ENCODE measurements around the gene DLG4. TPM values are rescaled to one million over a fixed set of nuclear protein-coding genes. Genes with fewer than 3 reads are reported as not detected.
A peak's percentile ranks its signal among the peaks of the same experiment; 100 is the strongest.
"Not testable (repeated sequence)": the region's sequence is repeated elsewhere in the genome, so short reads cannot be mapped to it uniquely, and the experiment has no call there.

Gene DLG4
- total RNA-seq, 1 donor from 2014 or later: 22.2 TPM

DNA sequence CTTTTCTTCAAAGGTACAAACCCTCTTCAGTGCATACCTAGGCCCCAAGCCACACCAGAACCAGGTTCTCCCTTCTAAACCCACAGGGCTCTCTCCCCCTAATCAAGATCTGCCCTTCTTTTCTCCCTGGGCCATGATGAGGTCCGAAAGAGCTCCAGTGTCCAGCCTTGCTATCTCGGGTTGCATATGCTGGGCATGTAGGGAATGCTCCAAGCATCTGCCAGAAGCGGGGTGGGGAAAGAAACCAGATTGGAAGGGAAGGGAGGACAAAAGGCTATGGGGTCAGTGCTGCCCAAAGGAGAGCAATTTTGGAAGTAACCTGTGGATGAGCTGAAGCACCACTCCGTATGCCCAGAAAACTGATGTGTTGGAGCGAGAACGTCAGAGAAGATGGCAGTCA is 29.6 kb upstream of the DLG4 start:
- no peak for DNase-seq (ENCODE audit: low read depth)

DNA sequence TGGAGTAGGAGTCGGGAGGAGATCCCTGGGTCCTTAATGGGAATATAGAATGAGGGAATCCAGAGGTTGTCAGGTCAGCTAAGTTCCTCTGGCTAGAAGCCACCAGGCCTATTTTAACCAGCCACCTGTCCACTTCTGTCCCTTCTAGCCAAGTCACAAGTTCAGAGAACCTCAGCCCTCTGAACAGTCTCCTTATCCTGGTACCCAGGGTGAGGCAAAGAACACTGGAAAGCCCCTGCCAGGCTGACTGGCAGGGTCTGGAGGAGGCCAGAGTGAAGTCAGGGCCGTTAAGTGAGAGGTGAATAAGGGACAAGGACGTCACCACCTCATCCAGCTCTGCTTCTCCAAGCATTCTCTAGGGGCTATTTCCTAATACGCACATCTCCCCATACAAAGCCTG is 29.2 kb upstream of the DLG4 start:
- no peak for DNase-seq (ENCODE audit: low read depth)

DNA sequence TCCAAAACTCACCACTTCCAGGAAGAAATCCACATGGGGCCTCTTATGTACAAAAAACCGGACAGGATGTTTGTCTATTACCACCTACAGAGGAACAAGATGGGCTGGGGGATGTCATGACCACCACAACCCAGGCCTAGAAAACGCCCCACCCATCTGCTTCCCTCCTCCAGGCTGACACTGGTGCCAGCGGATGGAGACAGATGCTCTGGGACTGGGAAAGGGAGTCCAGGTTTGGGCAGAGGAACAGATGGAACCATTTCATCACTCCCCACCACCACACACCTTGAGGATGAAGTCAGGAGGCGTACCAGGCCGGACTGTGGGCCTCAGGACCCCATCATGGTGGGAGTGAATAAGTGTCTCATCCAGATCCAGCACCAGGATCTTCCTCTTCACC is 27.1 kb upstream of the DLG4 start:
- DNase-seq (ENCODE audit: low read depth): no peak

DNA sequence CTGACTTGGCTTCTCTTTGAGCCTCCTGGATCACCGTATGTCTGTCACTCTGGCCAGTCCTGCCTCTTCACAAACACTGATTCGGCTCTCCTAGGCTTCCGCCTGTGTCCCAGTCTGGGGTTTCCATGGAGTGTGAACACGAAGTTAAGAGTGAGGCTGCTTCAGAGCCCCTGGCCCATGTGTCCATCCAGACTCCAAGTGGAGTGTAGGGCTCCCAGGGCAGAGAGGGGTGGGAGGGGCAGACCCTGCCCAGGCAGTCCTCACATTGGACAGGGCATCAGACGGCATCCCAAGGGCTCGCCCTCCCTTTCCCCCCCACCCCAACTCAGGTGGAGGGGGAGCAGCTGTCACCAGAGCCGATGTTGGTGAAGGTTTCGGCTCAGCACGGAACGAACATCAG is 24.2 kb upstream of the DLG4 start:
- DNase-seq (ENCODE audit: low read depth): not testable (repeated sequence)

DNA sequence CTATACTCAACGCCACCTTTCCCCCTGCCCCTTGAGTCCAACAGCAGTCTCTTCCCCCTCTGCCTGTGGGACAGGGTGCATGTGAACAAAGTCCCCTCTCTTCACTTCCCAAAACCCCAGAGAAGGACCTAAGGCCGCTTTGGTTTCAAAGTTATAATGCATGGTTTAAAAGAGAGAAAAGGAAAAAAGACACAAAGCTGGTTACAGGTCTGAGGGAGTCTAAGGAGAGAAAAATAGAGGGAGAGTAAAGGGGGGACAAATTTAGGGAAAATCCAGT is 23.8 kb upstream of the DLG4 start:
- DNase-seq (ENCODE audit: low read depth): no peak

DNA sequence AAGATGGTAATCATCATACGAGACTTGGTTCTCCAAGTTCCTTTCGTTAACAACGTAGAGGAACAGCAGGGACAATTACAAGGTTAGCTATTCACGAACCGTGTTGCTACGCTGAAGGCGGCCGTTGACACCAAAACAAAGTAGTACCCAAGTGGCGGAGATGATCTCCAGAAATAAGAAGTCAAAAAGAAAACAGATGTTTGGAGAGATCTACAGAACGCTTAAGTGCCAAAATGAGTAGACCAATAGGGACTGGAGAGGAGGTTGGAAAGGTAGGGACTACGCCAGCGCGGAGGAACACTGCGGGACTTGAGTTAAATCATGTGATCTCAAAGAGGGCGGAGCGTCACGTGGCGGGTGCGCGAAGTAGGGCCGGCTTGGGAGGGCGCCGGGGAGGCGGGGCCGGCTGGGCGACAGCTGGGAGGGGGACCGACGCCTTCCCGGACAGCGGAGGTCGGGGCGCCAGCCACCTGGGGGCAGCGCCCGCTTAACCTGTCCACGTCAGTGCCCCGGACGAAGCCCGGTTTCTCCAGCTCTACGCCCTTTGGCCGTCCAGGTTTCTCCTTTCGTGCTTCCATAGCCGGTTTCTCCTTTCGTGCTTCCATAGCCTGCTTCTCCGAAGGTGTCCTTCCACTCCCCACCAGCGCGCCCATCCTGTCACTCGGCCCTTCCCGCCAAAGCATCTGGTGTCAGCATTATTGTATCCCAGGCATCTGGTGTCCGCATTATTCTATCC is 23.2 kb upstream of the DLG4 start:
- peak; percentile 84 for DNase-seq (ENCODE audit: low read depth)

DNA sequence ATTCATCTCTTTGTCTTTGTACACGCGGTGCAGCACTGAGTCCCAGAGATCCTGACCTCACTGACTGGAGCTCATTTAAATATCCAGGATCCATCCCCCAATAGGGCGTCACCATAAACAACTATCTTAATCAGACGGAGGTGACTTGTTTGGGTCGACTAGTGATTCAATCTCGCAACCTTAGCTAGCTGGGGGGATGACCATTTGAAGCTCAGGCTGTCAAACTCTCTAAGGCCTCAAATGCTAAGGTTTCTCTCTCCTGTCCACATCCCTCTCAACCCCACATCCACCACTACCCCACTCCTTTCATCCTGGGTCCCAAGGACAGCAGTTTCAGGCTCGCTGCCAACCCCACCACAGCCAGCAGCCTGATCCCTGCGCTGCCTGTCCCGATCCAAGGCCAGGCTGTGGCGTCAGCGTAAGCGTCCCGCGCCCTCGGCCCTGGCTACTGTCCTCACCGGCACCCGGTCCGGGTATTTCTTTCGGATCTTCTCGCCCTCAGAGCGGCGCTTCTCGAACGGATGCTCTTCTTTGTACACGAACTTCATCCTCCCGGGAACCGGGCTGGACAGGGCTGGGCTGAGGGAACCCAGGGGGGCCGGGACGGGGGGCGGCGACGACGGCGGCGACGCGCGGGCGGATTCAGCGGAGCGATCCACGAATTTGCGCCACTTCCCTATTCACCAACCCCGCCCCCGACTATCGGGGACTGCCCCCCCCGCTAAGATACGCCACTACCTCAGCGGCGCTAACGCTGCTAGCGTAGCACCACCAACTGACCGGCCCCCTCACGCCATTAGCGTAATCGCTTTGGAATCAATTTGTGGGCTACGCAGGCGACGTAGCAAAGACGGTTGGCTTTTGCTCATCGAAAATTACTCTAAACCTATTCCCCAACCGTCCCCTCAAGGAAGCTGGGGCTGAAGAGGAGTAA is 22.4 kb upstream of the DLG4 start, which contains the start of gene GABARAP:
GABARAP (minus strand) TSS at position 667 of the 934 bp plus-strand sequence; CDS start at position 548, 119 bp downstream.
- peak; percentile 71 for DNase-seq (ENCODE audit: low read depth)

DNA sequence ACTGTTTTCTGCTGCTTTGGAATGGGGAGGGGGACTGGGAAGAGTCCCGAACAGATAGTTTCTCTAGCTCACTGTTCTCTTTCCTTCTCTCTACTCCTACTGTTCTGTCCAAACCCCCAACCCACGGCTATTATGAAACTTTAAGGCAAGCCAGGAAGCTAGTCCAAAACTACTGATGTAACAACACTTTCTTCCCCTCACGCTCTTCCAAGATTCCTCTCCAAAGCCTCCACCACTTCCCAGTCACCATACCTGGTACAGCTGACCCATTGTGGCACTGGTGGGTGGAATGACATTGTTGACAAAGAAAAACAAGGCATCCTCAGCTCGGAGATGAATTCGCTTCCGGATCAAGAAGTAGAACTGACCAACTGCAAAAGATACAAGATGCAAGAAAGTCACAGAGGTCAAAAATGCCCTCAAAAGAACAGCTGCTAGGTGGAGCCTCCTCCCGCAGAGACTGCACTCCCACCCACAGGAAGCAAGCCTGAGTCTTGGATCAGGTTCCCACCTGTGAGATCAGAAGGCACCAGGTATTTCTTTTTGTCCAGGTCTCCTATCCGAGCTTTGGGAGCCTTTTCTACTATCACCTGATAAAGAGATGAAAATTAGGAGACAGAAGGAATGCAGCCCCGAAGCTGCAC is 21.6 kb upstream of the DLG4 start:
- DNase-seq (ENCODE audit: low read depth): no peak

DNA sequence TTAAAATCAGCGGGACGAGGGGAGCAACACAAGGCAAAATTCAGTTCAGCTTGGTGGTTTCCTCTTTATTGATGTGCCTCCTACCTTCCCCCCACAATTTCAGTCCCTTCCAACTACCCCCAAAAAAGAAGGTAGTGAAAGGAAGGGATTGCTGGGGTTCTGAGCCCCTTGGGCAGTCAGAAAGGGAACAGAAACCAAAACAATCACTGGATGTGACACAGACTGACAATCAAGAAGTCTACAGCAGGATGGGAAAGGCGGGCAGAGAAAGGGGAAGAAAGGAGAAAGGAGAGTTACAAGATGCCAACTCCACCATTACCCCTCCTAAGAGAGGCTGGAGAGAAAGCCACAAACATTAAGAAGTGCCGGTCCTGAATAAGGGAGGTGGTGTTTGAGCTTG is 20.7 kb upstream of the DLG4 start:
- no peak for DNase-seq (ENCODE audit: low read depth)

DNA sequence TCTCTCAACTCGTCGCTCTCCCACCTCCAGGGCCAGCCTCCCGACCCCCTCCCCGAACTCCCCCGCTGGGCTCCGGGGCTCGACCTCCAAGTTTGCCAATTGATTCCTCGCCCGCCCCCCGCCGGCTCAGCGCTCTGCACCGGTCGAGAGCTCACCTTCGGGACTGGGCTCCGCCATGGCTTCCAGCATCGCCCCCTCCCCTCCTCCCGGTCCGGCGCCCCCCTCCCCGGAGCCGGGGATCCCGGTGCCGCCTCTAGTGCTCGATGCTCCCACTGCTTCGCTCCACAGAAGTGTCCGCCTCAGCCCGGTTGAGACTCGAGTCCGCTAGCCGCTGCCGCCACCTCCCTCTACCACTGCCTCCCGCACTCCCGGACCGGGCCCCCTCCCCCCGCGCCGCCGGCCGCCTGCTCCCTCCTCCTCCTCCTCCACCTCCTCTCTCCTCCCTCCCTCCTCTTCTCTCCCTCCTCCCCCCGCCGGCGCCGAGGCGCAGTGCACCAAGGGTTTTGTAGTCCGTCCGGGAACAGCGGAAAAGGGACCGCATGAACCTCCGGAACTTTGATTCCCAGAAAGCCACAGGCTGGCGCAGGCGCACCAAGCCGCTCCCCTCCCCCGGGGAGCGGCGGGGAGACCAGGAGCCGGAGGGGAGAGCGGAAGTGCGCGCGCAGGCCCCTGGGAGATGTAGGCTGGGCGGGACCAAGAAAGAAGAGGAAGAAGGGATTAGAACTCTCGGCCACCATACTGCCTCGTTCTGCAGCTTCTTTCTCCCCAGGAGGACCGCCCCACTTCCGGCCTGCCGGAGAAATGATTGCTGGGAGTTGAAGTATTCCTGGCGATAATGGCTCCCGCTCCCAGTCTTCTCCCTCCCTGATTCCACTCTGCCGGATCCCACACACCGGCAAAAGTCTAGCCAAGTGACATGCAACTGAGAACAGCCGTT is 19.7 kb upstream of the DLG4 start, which contains the start of gene PHF23:
PHF23 (minus strand) TSS at position 367 of the 937 bp plus-strand sequence; CDS start at position 189, 178 bp downstream.
- peak; percentile 98 for DNase-seq (ENCODE audit: low read depth)

DNA sequence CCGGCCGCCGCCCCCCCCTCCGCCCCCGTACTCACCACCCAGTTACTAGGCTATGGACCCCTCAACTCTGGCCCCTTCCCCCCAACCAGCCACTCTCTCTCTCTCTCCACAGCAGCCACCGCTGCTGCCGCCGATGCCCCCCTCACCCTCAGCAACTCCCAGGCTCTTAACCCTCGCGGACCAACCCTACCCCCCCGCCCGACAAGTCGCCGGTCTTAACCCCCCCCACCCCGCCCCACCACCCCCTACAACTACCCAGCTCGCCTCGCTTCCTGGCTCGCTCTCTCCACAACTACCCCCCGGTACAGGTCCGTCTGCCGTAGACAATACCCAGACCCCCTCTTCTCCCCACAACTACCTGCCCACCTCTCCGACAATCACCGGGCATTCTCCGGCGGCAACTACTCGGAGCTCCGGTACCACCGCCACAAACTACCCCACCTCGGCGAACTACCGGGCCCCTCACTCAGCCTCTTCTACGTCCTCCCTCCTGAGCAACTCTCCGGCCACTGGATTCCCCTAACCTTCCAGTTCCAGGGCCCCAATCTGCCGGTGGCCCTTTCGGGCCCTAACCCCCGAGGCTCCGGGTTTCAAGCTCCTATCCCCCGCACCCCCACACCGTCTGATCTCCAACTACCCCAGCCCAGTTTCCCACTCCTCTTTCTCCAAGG is 18.9 kb upstream of the DLG4 start:
- no peak for DNase-seq (ENCODE audit: low read depth)

DNA sequence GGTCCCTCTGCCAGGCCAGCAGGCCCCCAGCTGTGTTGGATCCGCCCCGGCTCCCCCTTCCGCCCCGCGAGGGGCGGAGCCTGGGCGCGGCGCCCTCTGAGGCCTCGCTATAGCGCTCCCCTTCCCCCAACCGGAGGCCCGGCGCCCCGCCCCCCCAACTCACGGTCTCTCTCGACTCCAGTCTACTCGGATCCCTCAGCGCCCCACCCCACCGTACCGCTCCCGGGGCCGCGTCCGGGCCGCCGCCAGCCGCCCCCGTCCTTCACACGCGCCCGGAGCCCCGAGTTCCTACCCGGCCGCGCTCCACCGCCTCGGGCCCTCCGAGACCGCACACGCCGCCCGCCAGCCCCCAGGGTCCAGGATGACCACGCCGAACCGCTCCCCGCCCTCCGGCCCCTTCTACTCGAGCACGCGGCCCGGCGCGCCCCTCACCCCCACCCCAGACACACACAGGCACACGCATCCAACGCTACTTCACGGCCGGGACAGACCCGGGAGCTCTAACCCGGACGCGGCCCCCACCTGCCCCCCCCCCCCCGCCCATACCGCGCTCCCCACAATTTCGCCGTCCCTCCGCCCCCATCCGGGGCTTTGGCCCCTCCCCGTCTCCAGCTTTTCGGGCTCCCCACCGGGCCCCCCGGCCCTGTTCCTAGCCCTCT is 18.3 kb upstream of the DLG4 start:
- DNase-seq (ENCODE audit: low read depth): no peak

DNA sequence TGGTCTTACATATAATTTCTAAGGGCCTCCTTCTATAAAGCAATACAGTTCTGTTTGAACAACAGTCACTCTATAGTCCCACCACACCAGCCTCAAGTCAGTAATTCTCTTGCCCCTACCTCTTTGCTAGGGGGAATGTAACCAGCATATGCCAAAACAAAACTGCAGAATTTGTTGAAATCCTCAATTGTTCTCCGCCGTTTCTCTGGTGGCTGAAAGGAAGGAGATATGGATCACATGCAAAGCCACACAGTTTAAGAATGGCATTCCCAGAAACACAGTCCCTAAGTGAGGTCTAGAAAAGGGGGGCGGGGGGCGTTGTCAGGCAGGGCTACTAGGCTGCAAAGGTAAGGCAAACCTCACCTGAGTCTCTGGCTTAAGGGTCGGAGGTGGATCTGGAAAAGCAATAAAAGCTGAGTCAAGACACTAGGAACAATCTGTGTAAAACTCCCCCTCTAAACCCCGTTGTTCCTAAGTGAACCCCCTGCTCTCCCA is 17.7 kb upstream of the DLG4 start:
- no peak for DNase-seq (ENCODE audit: low read depth)

DNA sequence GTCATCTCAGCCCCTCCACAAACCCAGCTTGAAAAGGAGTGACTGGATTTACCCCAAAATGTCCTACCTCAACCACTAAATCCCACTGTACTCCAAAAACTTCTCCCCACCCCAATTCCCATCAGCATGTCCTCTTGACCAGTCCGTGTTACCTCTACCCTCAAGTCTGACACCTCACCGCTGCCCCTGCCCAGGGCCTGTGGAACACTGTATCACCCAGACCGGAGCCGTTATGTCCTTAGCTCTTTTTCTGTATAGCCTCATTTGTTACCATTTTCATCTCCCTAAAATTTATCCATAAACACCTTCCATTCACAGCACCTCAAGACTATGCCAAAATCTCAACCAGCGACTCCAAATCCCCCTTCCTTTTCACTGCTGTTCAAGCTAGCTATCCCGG is 17.2 kb upstream of the DLG4 start:
- DNase-seq (ENCODE audit: low read depth): no peak

DNA sequence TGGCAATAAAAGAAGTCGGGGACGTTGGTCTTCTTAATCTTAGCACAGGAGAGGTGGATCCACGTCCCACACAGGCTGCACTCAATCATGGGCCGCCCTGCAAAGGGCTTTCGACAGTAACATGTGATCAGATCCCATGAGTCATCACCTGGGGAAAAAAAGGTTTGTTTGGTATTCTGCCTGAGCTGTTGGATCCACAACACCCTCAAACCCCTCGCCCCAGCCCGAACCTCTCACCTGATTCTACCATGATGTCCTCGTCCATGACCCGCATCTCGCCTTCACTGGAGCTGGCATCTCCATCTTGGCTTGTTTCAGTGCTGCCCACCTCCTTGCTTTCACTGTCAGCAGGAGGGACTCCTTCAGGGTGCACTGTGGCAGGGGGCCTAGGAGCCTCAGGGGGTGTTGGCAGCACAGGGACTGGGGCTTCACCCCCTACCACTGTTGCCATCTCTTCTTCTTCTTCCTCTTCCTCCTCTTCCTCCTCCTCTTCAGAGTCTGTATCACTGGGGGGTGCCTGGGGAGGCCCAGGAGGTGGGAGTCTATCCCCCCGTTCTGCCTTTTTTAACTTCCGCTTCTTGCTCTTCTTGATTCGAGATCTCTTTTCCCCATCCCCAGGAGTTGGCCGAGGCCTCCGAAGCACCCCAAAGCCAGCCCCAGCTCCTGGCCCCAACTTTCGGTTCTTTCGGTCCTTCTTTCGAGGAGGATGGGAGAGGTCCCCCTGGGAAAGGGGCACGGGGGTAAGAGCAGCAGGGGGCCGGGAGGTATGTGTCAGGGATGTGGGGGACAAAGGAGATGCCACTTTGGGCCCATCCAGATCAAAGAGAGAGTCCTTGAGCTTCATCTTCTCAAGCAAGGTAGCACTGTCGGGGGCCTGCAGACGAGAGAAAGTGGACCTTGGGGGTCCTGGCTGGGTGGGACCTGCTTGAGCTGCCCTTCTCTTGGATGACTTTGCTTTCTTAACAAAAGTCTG is 16.3 kb upstream of the DLG4 start:
- peak; percentile 58 for DNase-seq (ENCODE audit: low read depth)

DNA sequence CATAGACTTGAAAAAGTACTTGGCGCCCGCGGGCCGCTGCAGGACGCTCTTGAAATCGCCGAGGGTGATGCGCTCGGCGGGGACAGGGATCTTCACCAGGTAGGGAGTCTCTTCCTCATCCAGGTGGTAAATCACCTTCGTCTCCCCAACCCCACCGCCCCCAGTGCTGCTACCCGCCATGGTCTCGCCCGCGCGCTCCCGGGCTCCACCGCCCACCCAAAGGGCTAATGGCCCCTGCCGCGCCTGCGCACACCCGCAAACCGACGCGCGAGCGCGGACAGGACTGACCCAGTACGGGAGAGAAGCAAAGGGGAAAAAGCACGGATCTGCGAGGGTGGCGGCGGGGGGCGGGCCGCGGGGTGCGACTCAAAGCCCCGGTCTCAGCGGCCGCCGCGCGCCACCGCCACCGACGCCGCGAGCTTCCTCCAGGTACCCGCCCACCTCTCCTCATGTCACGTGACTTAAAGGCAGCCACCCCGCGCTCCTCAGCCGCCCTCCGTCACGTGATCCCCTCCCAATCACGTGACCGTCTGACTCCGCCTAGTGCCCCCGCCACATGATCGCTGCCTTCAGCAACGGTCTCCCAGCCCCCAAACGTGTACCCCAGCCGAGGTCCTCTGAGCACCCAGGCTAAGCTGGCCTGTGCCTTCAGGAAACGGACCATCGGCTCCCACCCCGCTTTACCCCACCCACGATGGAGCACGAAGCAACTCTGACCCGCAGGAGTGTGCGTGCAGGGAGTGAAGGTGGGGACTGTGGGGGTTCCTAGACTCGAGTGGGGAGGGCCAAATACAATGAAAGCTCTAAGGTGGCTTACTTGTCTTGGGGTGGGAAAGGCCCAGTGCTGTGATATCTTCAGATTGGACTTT is 14.7 kb upstream of the DLG4 start, which contains the start of gene DVL2:
DVL2 (minus strand) TSS at position 435 of the 869 bp plus-strand sequence; CDS start at position 180, 255 bp downstream.
- peak; percentile 84 for DNase-seq (ENCODE audit: low read depth)

DNA sequence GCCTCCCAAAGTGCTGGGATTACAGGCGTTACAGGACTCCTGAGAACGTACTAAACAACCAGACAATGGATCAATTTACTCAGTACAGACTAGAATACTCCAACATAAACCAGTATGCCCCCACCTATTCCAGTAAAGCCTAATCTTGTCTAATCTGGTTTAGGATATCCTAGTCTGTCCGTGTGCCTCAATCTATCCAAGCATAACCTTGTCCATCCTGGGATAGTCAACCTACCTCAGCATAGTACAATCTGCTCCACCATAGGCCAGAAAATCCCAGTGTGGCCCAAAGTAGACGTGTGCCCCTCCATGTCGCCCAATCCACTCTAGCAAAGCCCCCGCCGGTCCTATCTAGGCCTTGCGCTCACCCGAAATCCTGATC is 14.1 kb upstream of the DLG4 start:
- peak; percentile 13 for DNase-seq (ENCODE audit: low read depth)

DNA sequence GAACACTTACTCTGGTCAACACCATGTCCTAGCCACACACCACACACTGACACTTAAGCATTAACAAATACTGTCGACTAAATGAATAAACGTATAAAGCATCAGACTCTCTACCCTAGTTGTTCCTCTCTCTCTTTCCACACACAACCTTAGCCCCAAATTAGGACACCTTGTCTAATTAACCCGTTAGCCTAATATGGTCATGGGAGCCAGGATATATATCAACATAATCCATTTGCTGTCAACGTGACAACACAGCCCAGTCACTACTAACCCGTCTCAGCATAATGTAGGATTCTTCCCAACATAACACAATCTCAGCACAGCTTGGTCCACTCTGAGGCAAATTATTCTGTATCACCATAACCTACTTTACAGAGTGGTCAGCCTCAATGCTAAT is 12.5 kb upstream of the DLG4 start:
- no peak for DNase-seq (ENCODE audit: low read depth)

All from renal cortical epithelial cell (primary cell).